GM12878 (cell line): ENCODE data around the gene CACNA2D3. TPM values are rescaled to one million over a fixed set of nuclear protein-coding genes. Genes with fewer than 3 reads are reported as not detected.

Experiments used
- BHLHE40 ChIP-seq, 2 experiments: fragments of 450-650 bp in 1 of 2; IDR thresholded peaks; 2 replicates each; pipeline ENCODE4 v1.6.1; 2011 to 2017; ENCODE audit warnings: low read depth in 2 of 2, borderline replicate concordance in 1 of 2, improper control_type of control experiment in 1 of 2, low read length in 1 of 2, mild to moderate bottlenecking in 1 of 2
- CHD4 ChIP-seq: fragments of 200-600 bp; sonication (generic); IDR thresholded peaks from 2 replicates; pipeline ENCODE4 v1.6.1; 2016; ENCODE audit warnings: mild to moderate bottlenecking
- EGR1 ChIP-seq, 2 experiments: IDR thresholded peaks; 1 replicate in 1 of 2; 2 replicates in 1 of 2; pipeline ENCODE4 v1.6.1; 2011 to 2012; ENCODE audit warnings: low read depth in 2 of 2, low read length in 2 of 2, borderline replicate concordance in 1 of 2, mild to moderate bottlenecking in 1 of 2, moderate library complexity in 1 of 2
- NFIC ChIP-seq: IDR thresholded peaks from 2 replicates; pipeline ENCODE4 v1.6.1; 2012; ENCODE audit warnings: low read depth, mild to moderate bottlenecking, inconsistent platforms, low read length, moderate library complexity
- NR2C2 ChIP-seq: IDR thresholded peaks from 2 replicates; pipeline ENCODE4 v1.6.1; 2011; ENCODE audit warnings: borderline replicate concordance, low read depth; ENCODE audit not compliant: control insufficient read depth, insufficient read length
- POLR2A ChIP-seq: IDR thresholded peaks from 2 replicates; pipeline ENCODE4 v1.6.1; 2011; ENCODE audit warnings: low read depth, mild to moderate bottlenecking, low read length
- POLR2AphosphoS5 ChIP-seq: IDR thresholded peaks from 2 replicates; pipeline ENCODE4 v1.6.1; 2011; ENCODE audit warnings: mild to moderate bottlenecking, low read length, inconsistent platforms
- RAD21 ChIP-seq: IDR thresholded peaks from 2 replicates; pipeline ENCODE4 v1.6.1; 2011; ENCODE audit warnings: mild to moderate bottlenecking, low read depth, low read length, moderate library complexity; ENCODE audit not compliant: insufficient read depth
- RB1 ChIP-seq: fragments of 450-650 bp; formaldehyde crosslinking; IDR thresholded peaks from 2 replicates; pipeline ENCODE4 v1.6.1; 2017; ENCODE audit warnings: mild to moderate bottlenecking, borderline replicate concordance
- TARDBP ChIP-seq: IDR thresholded peaks from 2 replicates; pipeline ENCODE4 v1.6.1; 2016; ENCODE audit warnings: borderline replicate concordance
- YBX1 ChIP-seq: fragments of 450-650 bp; IDR thresholded peaks from 2 replicates; pipeline ENCODE4 v1.6.1; 2016; ENCODE audit warnings: antibody characterized with exemption
- ZNF217 ChIP-seq: fragments of 450-650 bp; IDR thresholded peaks from 2 replicates; pipeline ENCODE4 v1.6.1; 2017; ENCODE audit warnings: antibody characterized with exemption, mild to moderate bottlenecking
- ZNF274 ChIP-seq: IDR thresholded peaks from one replicate; pipeline ENCODE4 v1.8.0; 2011; ENCODE audit not compliant: insufficient read length, insufficient read depth
- polyA plus RNA-seq, 11 experiments: library from polyadenylated mRNA; depleted of rRNA in 4 of 11; unstranded in 6 of 11; stranded (reverse) in 5 of 11; fragments of >200 nt; fragmentation: Nextera tagmentation in 4 of 11; fragmentation: Illumina TruSeq in 1 of 11; extraction: Ambion mirVana in 4 of 11; extraction: Trizol in 1 of 11; gene quantifications; 1 replicate in 1 of 11; 2 replicates in 10 of 11; pipeline versions ENCODE4 v1.2.1 to v1.2.3, GENCODE V29; 2011 to 2016; ENCODE audit warnings: inconsistent platforms in 2 of 11, missing spikeins in 2 of 11, low read depth in 1 of 11
- total RNA-seq, 4 experiments: library from RNA; depleted of rRNA in 3 of 4; stranded (reverse); fragments of >200 nt in 3 of 4; fragmentation: Illumina TruSeq in 1 of 4; extraction: Trizol in 1 of 4; gene quantifications; 2 replicates each; pipeline versions ENCODE4 v1.2.1 to v1.2.3, GENCODE V29; 2013 to 2021
- TF ChIP-seq, protein P1 (sequence below): IDR thresholded peaks from 2 replicates; pipeline ENCODE4 v1.6.1; 2012; ENCODE audit warnings: improper control_type of control experiment, low read depth, low read length; ENCODE audit not compliant: insufficient replicate concordance
- TF ChIP-seq, protein P2 (sequence below): IDR thresholded peaks from 2 replicates; pipeline ENCODE4 v1.6.1; 2012; ENCODE audit warnings: mild to moderate bottlenecking, low read depth, low read length
- TF ChIP-seq, protein P3 (sequence below): fragments of 450-650 bp; IDR thresholded peaks from 2 replicates; pipeline ENCODE4 v1.6.1; 2017; ENCODE audit warnings: mild to moderate bottlenecking
- TF ChIP-seq, protein P4 (sequence below): IDR thresholded peaks from 2 replicates; pipeline ENCODE4 v1.6.1; 2012; ENCODE audit warnings: low read depth, low read length, improper control_type of control experiment
- TF ChIP-seq, protein P5 (sequence below): IDR thresholded peaks from 2 replicates; pipeline ENCODE4 v1.6.1; 2011; ENCODE audit warnings: low read depth, mild to moderate bottlenecking, low read length, moderate library complexity, borderline replicate concordance; ENCODE audit errors: extremely low read depth

Gene CACNA2D3
- total and polyA plus RNA-seq, 10 of the 15 experiments (the other 5 are each of a cell fraction or from before 2014, with no cell fraction given), result not detected

DNA sequence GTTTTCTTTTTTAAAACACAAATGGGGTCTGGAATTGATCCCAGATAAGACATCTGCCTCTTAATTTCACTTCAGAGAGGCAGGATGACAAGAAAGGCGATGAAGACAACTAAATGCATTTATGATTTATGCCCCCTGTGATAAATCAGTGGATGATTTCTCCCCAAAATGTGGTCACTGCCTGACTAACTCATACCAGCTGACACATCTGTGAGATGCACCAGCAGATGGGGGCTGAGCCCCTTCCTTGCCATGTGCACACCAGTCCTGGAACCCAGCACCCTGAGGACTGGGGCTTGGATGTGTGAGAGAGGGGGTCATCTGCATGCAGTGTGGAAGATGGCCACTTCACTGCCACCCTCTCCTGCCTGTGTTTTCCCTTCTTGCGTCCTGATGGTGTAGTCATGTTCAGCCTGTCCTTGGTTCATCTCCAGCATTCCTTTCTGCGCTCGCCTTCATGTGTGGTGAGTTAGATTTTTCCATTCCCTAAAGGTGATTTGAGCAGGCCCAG lies 541.2 kb downstream of the CACNA2D3 start (continued):
- TF ChIP-seq, protein P1, sequence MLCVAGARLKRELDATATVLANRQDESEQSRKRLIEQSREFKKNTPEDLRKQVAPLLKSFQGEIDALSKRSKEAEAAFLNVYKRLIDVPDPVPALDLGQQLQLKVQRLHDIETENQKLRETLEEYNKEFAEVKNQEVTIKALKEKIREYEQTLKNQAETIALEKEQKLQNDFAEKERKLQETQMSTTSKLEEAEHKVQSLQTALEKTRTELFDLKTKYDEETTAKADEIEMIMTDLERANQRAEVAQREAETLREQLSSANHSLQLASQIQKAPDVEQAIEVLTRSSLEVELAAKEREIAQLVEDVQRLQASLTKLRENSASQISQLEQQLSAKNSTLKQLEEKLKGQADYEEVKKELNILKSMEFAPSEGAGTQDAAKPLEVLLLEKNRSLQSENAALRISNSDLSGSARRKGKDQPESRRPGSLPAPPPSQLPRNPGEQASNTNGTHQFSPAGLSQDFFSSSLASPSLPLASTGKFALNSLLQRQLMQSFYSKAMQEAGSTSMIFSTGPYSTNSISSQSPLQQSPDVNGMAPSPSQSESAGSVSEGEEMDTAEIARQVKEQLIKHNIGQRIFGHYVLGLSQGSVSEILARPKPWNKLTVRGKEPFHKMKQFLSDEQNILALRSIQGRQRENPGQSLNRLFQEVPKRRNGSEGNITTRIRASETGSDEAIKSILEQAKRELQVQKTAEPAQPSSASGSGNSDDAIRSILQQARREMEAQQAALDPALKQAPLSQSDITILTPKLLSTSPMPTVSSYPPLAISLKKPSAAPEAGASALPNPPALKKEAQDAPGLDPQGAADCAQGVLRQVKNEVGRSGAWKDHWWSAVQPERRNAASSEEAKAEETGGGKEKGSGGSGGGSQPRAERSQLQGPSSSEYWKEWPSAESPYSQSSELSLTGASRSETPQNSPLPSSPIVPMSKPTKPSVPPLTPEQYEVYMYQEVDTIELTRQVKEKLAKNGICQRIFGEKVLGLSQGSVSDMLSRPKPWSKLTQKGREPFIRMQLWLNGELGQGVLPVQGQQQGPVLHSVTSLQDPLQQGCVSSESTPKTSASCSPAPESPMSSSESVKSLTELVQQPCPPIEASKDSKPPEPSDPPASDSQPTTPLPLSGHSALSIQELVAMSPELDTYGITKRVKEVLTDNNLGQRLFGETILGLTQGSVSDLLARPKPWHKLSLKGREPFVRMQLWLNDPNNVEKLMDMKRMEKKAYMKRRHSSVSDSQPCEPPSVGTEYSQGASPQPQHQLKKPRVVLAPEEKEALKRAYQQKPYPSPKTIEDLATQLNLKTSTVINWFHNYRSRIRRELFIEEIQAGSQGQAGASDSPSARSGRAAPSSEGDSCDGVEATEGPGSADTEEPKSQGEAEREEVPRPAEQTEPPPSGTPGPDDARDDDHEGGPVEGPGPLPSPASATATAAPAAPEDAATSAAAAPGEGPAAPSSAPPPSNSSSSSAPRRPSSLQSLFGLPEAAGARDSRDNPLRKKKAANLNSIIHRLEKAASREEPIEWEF, result no peak
- TF ChIP-seq POLR2A (no peak), BHLHE40 (IDR thresholded peaks at IDR 0.05; ENCODE audit: borderline replicate concordance in 1 of 2, low read depth in 2 of 2, low read length in 1 of 2) (no peak), ZNF217 (no peak), ZNF274 (no peak), RB1 (no peak), RAD21 (no peak), EGR1 (IDR thresholded peaks at IDR 0.05; ENCODE audit: borderline replicate concordance in 1 of 2, low read depth in 2 of 2, low read length in 2 of 2) (no peak), CHD4 (no peak), NR2C2 (no peak), NFIC (no peak), YBX1 (no peak), TARDBP (no peak), POLR2AphosphoS5 (no peak)
- TF ChIP-seq, protein P2, sequence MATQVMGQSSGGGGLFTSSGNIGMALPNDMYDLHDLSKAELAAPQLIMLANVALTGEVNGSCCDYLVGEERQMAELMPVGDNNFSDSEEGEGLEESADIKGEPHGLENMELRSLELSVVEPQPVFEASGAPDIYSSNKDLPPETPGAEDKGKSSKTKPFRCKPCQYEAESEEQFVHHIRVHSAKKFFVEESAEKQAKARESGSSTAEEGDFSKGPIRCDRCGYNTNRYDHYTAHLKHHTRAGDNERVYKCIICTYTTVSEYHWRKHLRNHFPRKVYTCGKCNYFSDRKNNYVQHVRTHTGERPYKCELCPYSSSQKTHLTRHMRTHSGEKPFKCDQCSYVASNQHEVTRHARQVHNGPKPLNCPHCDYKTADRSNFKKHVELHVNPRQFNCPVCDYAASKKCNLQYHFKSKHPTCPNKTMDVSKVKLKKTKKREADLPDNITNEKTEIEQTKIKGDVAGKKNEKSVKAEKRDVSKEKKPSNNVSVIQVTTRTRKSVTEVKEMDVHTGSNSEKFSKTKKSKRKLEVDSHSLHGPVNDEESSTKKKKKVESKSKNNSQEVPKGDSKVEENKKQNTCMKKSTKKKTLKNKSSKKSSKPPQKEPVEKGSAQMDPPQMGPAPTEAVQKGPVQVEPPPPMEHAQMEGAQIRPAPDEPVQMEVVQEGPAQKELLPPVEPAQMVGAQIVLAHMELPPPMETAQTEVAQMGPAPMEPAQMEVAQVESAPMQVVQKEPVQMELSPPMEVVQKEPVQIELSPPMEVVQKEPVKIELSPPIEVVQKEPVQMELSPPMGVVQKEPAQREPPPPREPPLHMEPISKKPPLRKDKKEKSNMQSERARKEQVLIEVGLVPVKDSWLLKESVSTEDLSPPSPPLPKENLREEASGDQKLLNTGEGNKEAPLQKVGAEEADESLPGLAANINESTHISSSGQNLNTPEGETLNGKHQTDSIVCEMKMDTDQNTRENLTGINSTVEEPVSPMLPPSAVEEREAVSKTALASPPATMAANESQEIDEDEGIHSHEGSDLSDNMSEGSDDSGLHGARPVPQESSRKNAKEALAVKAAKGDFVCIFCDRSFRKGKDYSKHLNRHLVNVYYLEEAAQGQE, result no peak
- TF ChIP-seq, protein P3, sequence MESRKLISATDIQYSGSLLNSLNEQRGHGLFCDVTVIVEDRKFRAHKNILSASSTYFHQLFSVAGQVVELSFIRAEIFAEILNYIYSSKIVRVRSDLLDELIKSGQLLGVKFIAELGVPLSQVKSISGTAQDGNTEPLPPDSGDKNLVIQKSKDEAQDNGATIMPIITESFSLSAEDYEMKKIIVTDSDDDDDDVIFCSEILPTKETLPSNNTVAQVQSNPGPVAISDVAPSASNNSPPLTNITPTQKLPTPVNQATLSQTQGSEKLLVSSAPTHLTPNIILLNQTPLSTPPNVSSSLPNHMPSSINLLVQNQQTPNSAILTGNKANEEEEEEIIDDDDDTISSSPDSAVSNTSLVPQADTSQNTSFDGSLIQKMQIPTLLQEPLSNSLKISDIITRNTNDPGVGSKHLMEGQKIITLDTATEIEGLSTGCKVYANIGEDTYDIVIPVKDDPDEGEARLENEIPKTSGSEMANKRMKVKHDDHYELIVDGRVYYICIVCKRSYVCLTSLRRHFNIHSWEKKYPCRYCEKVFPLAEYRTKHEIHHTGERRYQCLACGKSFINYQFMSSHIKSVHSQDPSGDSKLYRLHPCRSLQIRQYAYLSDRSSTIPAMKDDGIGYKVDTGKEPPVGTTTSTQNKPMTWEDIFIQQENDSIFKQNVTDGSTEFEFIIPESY, result no peak
- TF ChIP-seq, protein P4, sequence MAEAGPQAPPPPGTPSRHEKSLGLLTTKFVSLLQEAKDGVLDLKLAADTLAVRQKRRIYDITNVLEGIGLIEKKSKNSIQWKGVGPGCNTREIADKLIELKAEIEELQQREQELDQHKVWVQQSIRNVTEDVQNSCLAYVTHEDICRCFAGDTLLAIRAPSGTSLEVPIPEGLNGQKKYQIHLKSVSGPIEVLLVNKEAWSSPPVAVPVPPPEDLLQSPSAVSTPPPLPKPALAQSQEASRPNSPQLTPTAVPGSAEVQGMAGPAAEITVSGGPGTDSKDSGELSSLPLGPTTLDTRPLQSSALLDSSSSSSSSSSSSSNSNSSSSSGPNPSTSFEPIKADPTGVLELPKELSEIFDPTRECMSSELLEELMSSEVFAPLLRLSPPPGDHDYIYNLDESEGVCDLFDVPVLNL, result no peak
- TF ChIP-seq, protein P5, sequence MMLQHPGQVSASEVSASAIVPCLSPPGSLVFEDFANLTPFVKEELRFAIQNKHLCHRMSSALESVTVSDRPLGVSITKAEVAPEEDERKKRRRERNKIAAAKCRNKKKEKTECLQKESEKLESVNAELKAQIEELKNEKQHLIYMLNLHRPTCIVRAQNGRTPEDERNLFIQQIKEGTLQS, result no peak
